Stimulated activated naive CD4-positive, alpha-beta T cell treated with Interleukin-2 at 50 U/mL for 16 hours (primary cell): ENCODE measurements around the gene MBOAT2.
"Not testable (repeated sequence)": the region's sequence is repeated elsewhere in the genome, so short reads cannot be mapped to it uniquely, and the experiment has no call there.

Source experiments
- DNase-seq: peaks from one replicate; lab custom pipeline; 2025; lab: John Stamatoyannopoulos, UW

MBOAT2 gene

GRCh38 chr2:8993196-8993901 lies 10.1 kb downstream of the MBOAT2 start:
- no peak for DNase-seq

GRCh38 chr2:8992643-8993042 lies 10.8 kb downstream of the MBOAT2 start:
- no peak for DNase-seq

- DNase-seq, result no peak
Observed at GRCh38 chr2:8989536-8990079, 13.9 kb downstream of the MBOAT2 start.

- DNase-seq, result no peak
Observed at GRCh38 chr2:8987410-8987809, 16.1 kb downstream of the MBOAT2 start.

GRCh38 chr2:8986327-8986976 lies 17.0 kb downstream of the MBOAT2 start:
- DNase-seq, result no peak

- no peak for DNase-seq
Observed at GRCh38 chr2:8985561-8986326, 17.7 kb downstream of the MBOAT2 start.

GRCh38 chr2:8984855-8985254 lies 18.6 kb downstream of the MBOAT2 start:
- no peak for DNase-seq

- DNase-seq, result no peak
Observed at GRCh38 chr2:8984157-8984556, 19.3 kb downstream of the MBOAT2 start.

GRCh38 chr2:8983571-8983970 lies 19.9 kb downstream of the MBOAT2 start:
- DNase-seq, result no peak

- DNase-seq, result no peak
Observed at GRCh38 chr2:8981876-8982275, 21.6 kb downstream of the MBOAT2 start.

GRCh38 chr2:8980096-8980495 lies 23.4 kb downstream of the MBOAT2 start:
- DNase-seq, result no peak

- no peak for DNase-seq
Observed at GRCh38 chr2:8977758-8978157, 25.7 kb downstream of the MBOAT2 start.

- no peak for DNase-seq
Observed at GRCh38 chr2:8976442-8977259, 26.8 kb downstream of the MBOAT2 start.

- no peak for DNase-seq
Observed at GRCh38 chr2:8974016-8974415, 29.5 kb downstream of the MBOAT2 start.

GRCh38 chr2:8973017-8973416 lies 30.5 kb downstream of the MBOAT2 start:
- not testable (repeated sequence) for DNase-seq

- not testable (repeated sequence) for DNase-seq
Observed at GRCh38 chr2:8972535-8972934, 30.9 kb downstream of the MBOAT2 start.

- not testable (repeated sequence) for DNase-seq
Observed at GRCh38 chr2:8969348-8969747, 34.1 kb downstream of the MBOAT2 start.

GRCh38 chr2:8966123-8966908 lies 37.2 kb downstream of the MBOAT2 start:
- no peak for DNase-seq

- no peak for DNase-seq
Observed at GRCh38 chr2:8965216-8965969, 38.1 kb downstream of the MBOAT2 start.

GRCh38 chr2:8962890-8963289 lies 40.6 kb downstream of the MBOAT2 start:
- no peak for DNase-seq
